HPDE6-E6E7 (cell line): ENCODE data around the gene NNMT.

Experiments used
- DNase-seq: peaks from one replicate; pipeline ENCODE4 v3.0.0; 2011; ENCODE audit warnings: missing footprints; ENCODE audit errors: extremely low spot score

Gene NNMT

GRCh38 chr11:114348200-114349191 is 52.3 kb downstream of the NNMT start:
- no peak for DNase-seq

- no peak for DNase-seq
Observed at GRCh38 chr11:114350022-114350421, 53.8 kb downstream of the NNMT start.

- no peak for DNase-seq
Observed at GRCh38 chr11:114353443-114353842, 57.2 kb downstream of the NNMT start.

- peak; percentile 64 for DNase-seq
Observed at GRCh38 chr11:114354076-114354475, 57.9 kb downstream of the NNMT start.

- no peak for DNase-seq
Observed at GRCh38 chr11:114358716-114359115, 62.5 kb downstream of the NNMT start.

GRCh38 chr11:114359342-114359741 is 63.1 kb downstream of the NNMT start:
- no peak for DNase-seq

GRCh38 chr11:114362326-114362725 is 66.1 kb downstream of the NNMT start:
- DNase-seq = no peak

- no peak for DNase-seq
Observed at GRCh38 chr11:114362958-114363357, 66.8 kb downstream of the NNMT start.
